ENCODE measurements around the gene ENPP1.
A peak's percentile ranks its signal among the peaks of the same experiment; 100 is the strongest.
"Not testable (repeated sequence)": the region's sequence is repeated elsewhere in the genome, so short reads cannot be mapped to it uniquely, and the experiment has no call there.

ENPP1 gene

DNA sequence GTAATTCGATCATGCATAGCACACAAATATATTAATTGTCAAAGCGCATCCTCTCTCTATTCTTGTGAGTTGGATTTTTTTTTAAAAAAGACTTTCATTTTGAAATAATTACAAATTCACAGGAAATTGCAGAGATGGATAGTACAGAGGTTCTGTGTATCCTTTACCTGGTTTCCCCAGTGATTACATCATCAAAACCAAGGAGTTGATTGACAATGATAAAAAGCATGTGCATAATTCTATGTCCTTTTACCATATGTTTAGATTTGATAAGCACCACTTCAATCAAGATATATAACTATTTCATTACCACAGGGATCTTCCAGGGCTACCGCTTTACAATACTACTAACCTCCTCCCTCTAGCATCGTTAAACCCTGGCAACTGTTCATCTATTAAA lies 103.1 kb downstream of the ENPP1 start:
- Histone ChIP-seq H3K27ac (no peak overlapping the region), H3K4me3 (no peak overlapping the region)
- no peak for DNase-seq (ENCODE audit: low spot score)
- TF ChIP-seq, protein P1, sequence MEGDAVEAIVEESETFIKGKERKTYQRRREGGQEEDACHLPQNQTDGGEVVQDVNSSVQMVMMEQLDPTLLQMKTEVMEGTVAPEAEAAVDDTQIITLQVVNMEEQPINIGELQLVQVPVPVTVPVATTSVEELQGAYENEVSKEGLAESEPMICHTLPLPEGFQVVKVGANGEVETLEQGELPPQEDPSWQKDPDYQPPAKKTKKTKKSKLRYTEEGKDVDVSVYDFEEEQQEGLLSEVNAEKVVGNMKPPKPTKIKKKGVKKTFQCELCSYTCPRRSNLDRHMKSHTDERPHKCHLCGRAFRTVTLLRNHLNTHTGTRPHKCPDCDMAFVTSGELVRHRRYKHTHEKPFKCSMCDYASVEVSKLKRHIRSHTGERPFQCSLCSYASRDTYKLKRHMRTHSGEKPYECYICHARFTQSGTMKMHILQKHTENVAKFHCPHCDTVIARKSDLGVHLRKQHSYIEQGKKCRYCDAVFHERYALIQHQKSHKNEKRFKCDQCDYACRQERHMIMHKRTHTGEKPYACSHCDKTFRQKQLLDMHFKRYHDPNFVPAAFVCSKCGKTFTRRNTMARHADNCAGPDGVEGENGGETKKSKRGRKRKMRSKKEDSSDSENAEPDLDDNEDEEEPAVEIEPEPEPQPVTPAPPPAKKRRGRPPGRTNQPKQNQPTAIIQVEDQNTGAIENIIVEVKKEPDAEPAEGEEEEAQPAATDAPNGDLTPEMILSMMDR (IDR thresholded peaks at IDR 0.05), result no peak

- Histone ChIP-seq H3K27ac (no peak overlapping the region), H3K4me3 (no peak overlapping the region)
- DNase-seq (ENCODE audit: low spot score), result no peak
- TF ChIP-seq, protein P1 (IDR thresholded peaks at IDR 0.05), result no peak
Measured at GRCh38 chr6:131911951-131912350, 104.1 kb downstream of the ENPP1 start.

- no peak for DNase-seq (ENCODE audit: low spot score)
- Histone ChIP-seq H3K4me3 (no peak overlapping the region), H3K27ac (no peak overlapping the region)
- TF ChIP-seq, protein P1 (IDR thresholded peaks at IDR 0.05), result no peak
Measured at GRCh38 chr6:131914234-131914633, 106.4 kb downstream of the ENPP1 start.

DNA sequence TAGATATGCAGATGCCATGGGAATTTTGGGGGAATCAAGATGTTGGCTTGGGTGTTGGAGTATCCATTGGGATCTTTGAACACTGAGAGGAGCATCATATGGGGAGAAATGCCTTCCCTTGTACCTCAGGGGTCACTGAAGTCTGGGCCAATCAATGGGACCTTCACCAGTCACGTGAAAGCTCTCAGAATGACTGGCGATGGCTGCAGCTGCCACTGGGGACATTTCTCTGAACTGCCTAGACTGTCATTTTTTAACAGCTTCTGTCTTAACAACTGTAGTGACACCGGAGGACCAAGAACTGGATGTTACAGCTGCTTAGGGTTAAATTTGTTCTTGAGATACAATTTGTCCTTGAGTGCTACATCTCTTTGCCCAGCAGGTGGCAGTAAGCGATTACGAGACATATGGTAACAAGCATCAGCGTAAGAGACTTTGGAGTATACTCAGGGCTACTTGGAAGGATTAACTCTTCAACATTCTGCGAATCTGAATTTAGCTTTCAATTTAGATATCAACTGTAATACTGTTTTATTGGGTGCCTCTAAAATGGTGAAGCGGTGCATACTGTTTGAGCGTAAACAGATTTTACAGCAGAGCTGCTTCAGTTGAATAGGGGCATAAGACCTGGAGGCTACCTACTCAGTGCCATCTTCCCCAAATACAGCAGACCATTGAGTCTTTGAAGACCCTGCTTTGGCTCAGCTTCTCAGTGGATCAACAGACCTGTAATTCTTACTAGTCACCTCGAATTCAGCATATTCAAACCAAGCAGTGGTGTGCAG lies 107.3 kb downstream of the ENPP1 start:
- TF ChIP-seq, protein P1 (IDR thresholded peaks at IDR 0.05), result peak; percentile 55
- Histone ChIP-seq H3K27ac (no peak overlapping the region), H3K4me3 (peak overlapping the region; percentile 6)
- DNase-seq (ENCODE audit: low spot score), result no peak

DNA sequence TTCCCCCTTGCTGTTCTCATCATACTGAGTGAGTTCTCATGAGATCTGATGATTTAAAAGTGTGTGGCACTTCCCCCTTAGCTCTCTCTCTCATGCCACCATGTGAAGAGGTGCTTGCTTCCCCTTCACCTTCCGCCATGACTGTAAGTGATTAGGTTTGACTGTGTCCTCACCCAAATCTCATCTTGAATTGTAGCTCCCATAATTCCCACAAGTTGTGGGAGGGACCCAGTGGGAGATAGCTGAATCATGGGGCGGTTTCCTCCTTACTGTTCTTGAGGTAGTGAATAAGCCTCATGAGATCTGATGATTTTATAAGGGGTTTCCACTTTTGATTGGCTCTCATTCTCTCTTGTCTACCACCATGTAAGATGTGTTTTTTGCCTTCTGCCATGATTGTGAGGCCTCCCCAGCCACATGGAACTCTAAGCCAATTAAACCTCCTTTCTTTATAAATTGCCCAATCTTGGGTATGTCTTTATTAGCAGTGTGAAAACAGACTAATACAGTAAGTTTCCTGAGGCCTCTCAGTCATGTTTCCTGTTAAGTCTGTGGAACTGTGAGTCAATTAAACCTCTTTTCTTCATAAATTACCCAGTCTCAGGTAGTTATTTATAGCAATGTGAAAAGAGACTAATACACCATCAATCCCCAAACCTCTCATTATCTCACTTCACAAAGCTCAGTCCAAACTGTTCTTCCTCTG lies 108.4 kb downstream of the ENPP1 start:
- H3K27ac ChIP-seq; DNase-seq (ENCODE audit: low spot score); H3K4me3 ChIP-seq: not testable (repeated sequence)

DNA sequence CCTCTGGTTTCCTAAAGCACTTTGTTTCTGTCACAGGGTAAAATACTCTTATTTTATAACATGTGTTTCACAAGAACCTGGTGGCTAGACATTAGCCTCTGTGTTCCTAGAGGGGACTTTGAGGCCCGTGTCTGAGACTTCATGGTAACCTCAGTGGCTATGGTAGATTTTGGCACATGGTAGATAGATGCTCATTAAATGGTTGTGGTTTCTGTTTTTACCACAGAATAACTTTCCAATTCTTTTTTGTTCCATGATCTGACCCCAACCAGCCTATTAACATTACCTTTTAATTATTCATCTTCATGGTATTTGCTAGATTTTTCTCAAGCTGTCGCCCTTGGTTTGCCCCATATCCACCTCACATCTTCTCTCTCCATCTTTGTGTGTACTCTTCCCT lies 109.0 kb downstream of the ENPP1 start:
- TF ChIP-seq, protein P1 (IDR thresholded peaks at IDR 0.05), result no peak
- no peak for DNase-seq (ENCODE audit: low spot score)
- Histone ChIP-seq H3K4me3 (no peak overlapping the region), H3K27ac (no peak overlapping the region)

DNA sequence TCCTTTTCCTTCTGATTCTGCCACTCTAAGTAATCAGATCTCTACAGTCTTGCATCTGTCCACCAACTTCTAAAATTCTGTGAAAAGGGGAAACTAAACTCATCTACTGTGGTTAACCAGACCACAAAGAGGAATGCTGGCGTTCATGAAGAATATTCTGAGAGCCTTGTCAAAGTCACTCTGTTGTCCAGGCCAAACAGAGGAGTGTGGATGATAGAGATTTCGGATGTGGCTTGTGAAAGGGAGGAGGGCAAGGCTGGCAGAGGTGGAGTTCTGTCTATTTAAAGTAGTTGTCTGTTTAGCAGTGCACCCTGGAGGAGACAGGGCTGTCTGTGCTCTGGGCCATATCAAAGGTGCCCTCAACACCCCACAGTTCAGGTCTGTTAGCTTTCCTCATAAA lies 109.5 kb downstream of the ENPP1 start:
- TF ChIP-seq, protein P1 (IDR thresholded peaks at IDR 0.05), result no peak
- Histone ChIP-seq H3K27ac (no peak overlapping the region), H3K4me3 (no peak overlapping the region)
- no peak for DNase-seq (ENCODE audit: low spot score)
